HG03558 (cell line): ENCODE data around the gene RGS18.
"Not testable (repeated sequence)": the region's sequence is repeated elsewhere in the genome, so short reads cannot be mapped to it uniquely, and the experiment has no call there.

ENCODE experiments used
- ATAC-seq: cut with Tn5 transposase; IDR thresholded peaks from one replicate; pipeline ENCODE4 v1.9.1; 2021; ENCODE audit warnings: moderate number of reproducible peaks; ENCODE audit not compliant: unreplicated experiment; ENCODE audit errors: extremely low read depth

Gene RGS18

DNA sequence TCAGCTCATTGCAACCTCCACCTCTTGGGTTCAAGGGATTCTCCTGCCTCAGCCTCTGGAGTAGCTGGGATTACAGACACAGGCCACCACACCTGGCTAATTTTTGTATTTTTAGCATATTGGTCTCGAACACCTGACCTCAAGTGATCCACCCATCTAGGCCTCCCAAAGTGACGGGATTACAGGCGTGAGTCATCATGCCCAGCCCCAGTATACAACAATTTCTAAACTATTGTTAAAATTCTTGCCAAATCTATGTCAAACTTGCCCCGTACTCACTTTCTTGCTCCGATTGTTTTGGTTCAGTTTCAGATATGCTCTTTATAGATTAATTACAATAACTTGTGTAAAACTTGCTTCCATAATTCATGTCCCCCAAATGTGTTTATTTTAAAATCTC lies 4.1 kb downstream of the RGS18 start:
- no peak for ATAC-seq

DNA sequence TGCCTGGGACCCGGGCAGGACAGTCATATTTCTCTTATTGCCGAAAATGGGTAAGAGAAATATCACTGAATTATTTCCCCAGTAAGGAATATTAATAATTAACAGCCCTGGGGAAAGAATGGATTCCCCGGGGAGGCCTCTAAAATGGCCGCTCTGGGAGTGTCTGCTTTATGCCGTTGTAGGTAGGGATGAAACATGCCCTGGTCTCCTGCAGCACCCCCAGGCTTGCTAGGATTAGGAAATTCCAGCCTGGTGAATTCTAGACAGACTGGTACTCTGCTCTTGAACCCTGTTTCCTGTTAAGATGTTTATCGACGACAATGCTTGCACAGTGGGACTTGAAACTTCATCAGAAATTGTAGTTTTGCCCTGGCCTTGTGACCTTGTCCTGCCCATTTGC lies 6.7 kb downstream of the RGS18 start:
- ATAC-seq, result not testable (repeated sequence)

DNA sequence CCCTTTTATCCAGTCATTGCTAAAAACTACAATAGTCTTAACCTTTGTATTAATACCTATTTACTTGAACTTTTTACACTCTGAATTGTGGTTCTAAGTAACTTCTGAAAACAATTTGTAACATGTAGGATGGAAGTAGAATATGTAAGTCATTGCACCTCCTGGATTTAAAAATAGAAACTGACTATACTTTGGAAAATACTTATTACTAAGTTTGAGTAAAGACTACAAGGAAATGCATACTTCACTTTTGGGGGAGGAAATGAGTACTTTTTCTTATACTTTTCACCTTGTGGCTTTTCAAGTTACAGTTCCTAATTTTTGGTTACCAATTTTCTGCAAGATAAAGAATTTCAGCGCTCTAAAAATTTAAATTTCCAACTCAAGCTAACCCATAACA lies 8.7 kb downstream of the RGS18 start:
- ATAC-seq, result no peak

DNA sequence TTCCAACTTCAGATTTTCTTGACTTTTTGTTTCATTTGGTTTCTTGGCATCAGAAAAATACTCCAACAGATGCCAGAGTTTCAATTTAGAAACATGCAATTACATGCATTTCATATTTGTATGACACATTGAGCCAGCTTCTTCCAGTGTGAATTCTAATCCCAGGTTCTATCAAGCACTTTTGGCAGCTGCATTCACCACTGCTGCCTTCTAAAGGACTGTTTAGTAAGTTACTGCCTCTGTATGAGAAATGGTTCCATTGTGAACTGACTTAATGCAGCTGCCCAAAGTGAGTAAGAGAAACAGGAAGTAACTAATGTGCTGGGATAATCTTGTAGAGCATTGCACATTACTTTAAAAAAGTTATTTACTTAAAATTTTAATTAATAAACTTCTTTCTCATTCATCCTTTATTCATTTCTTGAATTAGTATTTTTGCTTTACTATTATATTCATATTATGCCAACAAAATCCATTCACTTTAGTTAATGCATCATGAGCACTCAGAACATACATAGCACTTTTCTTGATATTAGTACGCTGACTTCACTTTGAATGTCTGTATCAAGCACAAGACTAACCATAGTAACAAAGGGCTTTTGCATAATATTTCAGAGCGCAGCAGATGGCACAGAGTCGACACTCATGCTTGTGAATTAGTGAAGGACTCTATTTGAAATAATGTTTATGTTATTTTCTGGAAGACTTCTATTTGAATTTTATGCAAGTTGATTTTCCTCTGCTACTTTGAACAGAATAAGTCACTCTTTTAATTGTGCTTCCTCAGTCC lies 9.8 kb downstream of the RGS18 start:
- no peak for ATAC-seq

DNA sequence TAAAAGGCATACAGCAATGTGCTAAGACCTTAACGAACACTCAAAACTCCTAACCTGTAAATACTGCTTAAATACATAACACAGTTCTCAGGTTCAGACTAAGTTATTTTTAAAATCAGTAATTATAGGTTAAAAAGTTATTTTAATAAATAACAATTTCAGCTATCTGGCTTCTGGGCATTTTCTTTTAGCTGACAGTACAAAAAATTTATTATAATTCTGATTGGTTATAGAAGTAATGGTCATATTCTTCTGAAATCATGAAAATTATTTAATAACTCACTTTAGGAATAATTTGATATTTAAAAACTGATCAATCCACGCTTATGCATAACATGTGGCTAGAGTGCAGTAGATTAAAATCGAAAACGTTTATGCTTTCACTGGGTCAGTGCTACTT lies 10.7 kb downstream of the RGS18 start:
- ATAC-seq, result no peak

DNA sequence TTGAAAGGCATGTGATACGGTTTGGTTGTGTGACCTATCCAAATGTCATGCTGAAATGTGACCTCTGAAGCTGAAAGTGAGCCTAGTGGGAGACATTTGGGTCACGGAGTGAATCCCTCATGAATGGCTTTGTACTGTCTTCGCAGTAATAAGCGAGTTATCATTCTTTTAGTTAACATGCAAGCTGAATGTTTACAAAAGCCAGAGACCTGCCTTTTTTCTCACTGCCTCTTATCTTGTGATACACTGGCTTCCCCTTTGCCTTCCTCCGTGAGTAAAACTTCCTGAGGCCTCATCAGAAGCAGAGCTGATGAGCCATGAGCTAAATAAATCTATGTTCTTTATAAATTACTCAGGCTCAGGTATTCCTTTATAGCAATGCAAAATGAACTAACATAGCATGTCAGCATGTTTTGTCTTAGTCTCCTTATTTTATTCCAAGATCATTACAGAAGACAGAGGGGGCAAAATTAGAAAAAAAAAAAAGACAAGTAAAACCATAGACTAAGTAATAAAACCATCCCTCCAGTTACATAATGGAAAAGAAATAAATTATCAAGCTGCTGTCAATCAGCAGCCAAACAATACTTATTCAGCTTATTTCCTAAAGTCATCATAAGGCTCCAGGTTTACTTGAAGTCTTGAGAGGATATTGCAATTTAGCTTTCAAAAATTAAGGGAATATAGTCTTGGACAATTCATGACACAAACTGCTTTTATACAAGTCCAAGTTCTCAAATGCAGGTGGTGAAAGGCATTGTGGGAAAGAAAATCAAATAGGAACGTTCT lies 12.1 kb downstream of the RGS18 start:
- ATAC-seq, result no peak

DNA sequence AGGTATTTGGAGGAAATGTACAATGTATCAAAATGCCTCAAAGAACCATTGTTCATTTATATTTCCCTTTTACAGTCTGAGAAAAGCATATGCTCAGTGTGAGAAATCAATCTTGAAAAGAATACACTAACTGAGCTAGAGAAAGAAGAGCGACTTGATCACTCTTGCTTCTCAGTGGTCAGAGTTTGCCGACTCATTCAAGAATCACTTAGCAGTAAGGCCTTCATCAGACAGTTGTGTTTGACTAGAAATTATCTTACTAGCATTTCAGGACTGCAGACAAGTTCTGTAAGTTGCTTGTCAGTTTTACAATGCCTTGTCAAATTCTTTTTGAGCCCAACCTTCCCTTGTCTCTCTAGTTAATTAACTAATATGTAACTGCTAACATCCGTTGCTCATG lies 12.9 kb downstream of the RGS18 start:
- ATAC-seq, result no peak

DNA sequence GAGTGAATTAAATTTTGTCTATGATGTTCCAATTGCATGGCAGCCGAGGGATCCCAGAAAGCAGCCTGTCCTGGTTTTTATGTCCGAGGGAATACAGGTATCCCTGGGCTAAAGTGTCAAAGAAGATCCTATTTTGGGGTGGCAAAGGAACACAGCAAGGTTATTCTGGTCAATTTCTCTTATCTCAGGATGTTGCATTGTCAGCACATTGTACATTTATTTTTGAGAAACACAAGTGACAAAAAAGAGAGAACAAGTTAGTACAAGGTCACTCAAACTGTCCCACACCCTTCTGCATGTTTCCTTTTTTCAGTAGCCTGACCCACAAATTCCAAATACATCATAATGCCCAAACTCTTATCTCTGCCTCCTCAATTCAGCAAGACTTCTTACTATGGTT lies 17.7 kb downstream of the RGS18 start:
- ATAC-seq, result no peak

DNA sequence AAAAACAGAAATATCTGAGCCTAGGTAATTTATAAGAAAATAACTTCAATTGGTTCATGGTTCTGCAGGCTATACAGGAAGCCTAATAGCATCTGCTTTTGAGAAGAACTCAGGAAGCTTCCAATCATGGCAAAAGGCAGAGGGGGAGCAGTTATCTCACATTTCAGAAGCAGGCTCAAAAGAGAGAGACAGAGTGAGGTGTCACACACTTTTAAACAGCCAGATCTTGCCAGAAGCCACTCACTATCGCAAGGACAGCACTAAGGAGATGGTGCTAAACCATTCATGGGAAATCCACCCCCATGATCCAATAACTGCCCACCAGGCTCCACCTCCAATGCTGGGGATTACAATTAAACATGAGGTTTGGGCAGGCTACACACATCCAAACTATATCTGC lies 25.5 kb downstream of the RGS18 start:
- no peak for ATAC-seq

DNA sequence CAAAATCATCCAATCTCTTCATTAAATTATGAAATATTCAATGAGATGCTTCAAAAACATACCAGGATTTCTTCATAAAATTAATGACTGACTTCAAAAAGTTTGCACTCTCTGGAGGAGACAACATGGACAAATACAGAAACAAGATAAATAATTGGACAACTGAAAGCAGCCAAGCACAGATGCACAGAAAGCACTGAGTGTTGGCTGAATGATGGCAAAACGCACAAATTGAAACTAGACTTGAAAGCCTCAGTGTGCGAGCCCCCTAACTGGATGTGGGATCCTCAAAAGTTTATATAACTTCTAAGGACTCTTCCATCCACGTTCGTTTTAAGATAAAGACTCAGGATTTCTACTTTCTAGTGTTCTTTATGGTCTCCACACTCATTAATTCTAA lies 27.9 kb downstream of the RGS18 start:
- ATAC-seq, result no peak

DNA sequence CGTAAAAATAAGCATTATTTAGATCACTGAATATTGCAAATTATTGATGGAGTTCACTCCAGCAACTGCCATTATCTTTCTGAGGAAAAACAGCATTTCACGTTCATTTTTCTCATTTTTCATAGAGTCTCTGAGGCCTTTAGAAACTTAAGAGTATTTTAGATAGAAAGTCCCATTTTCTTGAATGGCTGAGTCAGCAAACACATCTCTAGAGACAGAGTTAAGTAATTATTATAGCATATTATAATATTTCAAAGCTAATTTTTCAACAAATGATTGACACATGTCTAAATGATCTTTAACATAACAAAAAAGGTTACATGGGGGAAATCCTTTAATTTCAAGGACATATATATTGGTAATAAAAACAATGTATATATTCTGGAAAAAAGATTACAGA lies 31.8 kb downstream of the RGS18 start:
- no peak for ATAC-seq

DNA sequence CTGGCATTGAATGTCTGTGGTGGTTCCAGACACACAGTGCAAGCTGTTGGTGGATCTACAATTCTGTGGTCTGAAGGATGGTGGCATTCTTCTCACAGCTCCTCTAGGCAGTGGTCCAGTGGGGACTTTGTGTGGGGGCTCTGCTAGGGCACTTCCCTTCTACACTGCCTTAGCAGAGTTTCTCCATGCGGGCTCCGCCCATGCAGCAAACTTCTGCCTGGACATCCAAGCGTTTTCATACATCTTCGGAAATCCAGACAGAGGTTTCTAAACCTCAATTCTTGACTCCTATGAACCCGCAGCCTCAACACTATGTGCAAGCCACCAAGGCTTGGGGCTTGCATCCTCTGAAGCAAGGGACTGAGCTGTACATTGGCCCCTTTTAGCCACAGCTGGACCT lies 43.0 kb downstream of the RGS18 start:
- ATAC-seq, result no peak

DNA sequence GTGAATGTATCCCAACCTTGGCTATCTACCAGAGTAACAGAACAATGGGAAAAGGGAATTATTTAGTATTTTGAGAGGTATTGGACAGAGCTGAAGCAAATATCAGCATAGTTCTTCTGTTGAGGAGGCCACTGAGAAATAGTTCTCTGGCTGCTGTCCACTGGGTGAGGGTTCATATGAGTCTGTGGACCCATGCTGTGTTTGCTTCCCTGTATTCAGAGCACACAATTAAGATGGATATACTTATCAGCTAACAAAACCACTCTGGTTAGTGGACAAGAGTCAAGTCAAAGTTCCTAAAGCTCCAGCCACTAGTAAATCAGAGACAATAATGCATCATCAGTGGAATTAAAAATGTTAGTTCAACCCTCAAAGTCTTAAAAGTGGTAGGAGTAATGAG lies 66.1 kb downstream of the RGS18 start:
- ATAC-seq, result no peak

DNA sequence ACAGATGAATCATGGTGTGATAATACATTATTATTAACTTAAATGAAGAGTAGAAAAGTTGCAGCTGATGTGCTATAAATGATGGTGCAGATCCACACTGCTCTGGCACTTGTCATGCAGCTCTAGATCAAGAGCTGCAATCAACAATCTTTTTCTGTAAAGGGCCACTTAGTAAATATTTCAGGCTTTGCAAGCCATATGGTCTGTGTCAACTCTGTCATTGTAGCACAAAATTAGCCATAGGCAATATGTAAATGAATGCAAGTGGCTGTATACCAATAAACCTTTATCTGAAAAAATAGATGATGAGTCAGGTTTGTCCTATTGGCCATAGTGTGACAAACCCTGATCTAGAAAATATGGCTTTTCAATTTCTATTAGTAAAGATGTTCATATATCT lies 66.6 kb downstream of the RGS18 start:
- no peak for ATAC-seq

DNA sequence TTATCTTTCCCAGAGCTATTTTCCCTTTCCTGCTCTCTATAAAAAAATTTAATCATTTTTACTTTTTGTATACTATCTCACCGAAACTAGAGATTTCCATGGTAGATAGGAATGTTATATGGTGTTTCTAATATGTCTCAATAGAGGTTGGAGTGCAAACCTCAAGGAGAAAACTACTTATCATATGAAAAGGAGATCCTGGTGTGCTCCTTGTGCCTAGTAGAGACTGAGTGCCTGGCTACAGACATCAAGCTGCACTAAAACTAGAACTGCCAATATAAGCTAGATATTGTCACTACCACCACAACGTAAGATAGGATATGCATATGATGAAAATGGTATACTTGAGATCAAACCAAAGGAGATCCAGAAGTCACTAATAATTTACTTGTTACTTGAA lies 67.0 kb downstream of the RGS18 start:
- ATAC-seq, result no peak

DNA sequence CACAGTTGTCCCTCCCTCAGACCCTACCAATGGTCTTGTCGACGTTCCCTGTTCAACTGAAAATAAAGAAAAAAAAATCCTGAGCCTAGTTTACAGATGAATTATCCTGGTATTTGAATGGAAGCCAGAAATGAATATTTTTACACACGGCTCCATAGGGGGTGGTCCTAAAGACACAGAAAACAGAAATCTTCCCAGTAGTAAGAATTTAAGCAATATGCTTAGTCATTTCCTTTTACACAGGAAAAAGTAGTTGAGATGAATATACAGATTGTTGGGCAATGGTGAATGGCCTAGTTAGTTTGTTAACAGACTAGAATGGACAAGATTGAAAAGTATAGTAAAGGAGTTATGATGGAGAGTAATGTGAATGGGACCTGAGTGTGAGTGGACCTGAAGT lies 67.4 kb downstream of the RGS18 start:
- ATAC-seq, result no peak

DNA sequence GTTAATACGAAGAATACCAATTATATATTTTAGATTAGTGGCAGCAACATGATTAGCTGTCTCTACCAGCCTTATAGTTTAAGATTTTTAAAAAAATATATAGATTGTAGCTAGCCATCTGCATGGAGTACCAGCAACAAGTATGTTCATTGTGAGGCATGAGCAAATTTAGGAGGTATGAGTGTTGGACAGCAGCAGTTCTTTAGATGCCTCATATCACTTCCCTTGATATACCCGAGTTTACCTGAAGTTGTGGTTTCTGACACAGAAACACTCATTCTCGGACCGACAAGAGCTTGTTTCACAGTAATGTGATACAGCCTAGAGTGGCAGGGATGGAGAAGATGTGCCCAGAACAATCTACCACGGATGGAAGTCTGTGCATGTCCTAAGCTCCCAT lies 69.1 kb downstream of the RGS18 start:
- no peak for ATAC-seq

DNA sequence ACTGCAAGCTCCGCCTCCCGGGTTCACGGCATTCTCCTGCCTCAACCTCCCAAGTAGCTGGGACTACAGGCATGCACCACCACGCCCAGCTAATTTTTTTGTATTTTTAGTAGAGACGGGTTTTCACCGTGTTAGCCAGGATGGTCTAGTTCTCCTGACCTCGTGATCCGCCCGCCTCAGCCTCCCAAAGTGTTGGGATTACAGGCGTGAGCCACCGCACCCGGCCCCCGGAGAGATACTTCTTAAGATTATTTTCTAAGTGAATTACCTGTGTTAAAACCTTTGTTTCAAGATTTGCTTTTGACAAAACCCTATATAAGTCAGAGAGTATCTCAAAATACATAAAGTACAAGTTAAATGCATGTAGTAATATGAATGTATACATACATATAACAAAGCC lies 69.7 kb downstream of the RGS18 start:
- ATAC-seq, result not testable (repeated sequence)

DNA sequence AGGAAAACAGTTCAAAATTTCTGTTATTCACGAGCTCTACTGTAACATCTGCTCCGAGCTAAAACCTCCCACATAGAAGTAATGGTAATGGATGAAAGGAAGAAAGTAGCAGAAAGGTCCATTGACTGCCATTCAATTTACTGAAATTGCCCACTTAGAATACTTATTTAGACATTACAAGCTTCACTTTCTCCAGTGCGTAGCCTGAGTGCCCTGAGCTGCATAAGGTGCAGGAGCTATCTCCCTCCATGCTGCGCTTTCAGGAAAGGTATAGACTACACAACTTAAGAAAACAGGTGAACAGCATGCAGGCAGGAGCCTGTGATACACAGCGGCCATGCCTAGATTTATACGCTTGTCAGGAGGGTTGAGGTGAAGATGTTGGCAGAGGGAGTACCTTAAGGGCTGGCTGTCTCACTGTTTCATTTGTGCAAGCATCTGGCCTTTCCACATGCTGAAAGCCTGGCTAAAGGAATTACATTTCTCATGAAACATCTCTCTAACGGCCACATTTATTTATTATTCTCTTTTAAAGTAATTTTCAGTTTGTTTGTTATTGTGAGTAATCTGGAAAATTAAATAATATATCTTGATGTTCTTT lies 74.7 kb downstream of the RGS18 start:
- ATAC-seq, result no peak

DNA sequence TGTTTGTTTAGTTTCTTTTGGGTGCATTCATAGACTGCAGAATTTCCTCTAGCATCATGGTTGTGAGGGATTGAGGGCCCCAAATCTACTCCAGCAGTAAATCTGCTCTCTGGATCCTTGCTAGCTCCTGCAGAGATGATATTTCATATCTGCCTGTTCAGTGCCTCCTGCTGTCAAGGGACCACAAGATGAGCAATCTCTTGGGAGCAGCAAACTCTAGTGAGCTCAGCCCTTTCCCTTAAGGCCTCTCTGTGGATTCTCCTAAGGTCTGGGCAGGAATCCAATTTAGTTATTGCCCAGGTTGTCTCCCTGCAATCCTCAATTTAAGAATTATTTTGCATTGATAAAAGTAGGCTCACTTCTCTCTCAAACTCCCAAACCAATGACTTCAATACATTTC lies 76.9 kb downstream of the RGS18 start:
- ATAC-seq, result no peak
